Fibroblast of mammary gland (primary cell): Measurements from ENCODE around the gene CLCN2.

ENCODE experiments used
- DNase-seq: peaks from one replicate; pipeline ENCODE4 v3.0.0-alpha.2; 2010; ENCODE audit warnings: low read depth
- H3K4me3 ChIP-seq: 2 replicates; pipeline ENCODE4 v1.5.1; 2011; ENCODE audit warnings: low read depth, mild to moderate bottlenecking, low read length, moderate library complexity; ENCODE audit not compliant: control insufficient read depth
- CTCF ChIP-seq: conservative IDR thresholded peaks from 2 replicates; pipeline ENCODE4 v1.5.1; 2011; ENCODE audit warnings: low read depth, low read length, inconsistent platforms; ENCODE audit not compliant: control insufficient read depth, insufficient read depth

Gene CLCN2

DNA sequence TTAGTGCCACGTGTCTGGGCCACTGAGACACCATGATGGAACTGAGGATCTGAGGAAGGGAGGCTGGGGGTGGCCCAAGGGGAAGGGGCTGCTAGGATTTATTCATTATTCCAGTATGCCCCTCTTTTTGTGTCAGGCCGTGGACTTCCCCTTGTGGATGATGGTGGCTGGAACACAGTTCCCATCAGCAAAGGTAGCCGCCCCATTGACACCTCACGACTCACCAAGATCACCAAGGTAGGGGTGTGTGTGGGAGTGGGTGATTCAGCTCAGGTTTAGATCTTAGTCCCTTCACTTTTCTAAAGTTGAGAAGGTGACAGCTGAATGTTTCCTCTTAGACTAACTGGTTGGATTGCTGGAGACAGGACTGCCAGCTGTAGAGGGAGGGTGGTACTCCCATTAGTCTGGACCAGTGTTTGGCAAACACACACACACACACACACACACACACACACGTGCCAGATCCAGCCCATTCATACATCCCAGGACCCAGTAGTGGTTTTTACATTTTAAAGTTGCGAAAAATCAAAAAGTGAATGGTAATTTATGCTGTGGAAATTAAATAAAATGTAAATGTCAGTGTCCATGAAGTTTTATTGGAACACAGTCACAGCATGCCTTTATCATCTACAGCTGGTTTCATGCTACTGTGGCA, 35.6 kb downstream of the CLCN2 start:
- TF ChIP-seq CTCF, result no peak
- no peak overlapping the region for H3K4me3 ChIP-seq
- no peak for DNase-seq

DNA sequence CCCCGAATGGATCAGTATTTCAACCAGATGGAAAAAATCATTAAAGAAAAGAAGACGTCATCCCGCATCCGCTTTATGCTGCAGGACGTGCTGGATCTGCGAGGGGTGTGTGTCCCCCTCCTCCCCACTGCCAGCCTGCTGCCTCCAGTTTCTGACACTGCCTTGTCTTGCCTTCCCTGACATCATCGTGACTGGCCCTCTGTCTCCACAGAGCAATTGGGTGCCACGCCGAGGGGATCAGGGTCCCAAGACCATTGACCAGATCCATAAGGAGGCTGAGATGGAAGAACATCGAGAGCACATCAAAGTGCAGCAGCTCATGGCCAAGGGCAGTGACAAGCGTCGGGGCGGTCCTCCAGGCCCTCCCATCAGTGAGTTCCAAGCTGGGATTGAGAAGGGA, 36.1 kb downstream of the CLCN2 start:
- DNase-seq, result no peak
- H3K4me3 ChIP-seq, result no peak overlapping the region
- TF ChIP-seq CTCF, result no peak

- DNase-seq, result no peak
- H3K4me3 ChIP-seq, result no peak overlapping the region
- no peak for TF ChIP-seq CTCF
Measured at GRCh38 chr3:184323696-184324095, 37.7 kb downstream of the CLCN2 start.

DNA sequence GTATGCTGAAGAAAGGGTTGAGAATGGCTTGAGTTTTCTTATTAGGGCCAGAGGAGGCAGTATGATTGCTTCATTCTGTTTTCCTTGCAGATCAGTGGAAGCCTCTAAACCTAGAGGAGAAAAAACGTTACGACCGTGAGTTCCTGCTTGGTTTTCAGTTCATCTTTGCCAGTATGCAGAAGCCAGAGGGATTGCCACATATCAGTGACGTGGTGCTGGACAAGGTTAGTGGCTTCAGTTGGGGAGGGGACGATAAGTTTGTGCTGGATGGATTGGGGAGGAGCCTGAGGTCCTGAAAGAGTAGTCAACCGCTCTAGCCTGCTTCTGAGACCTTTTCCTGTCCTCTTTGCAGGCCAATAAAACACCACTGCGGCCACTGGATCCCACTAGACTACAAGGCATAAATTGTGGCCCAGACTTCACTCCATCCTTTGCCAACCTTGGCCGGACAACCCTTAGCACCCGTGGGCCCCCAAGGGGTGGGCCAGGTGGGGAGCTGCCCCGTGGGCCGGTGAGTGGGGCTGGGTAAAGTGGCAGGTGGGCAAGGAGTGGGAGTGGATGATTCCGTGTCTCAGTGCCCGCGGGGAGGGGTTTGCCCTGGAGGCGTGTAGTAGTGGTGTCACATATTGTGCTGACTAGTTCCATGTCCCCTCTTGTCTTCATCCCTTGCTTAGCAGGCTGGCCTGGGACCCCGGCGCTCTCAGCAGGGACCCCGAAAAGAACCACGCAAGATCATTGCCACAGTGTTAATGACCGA, 38.5 kb downstream of the CLCN2 start:
- no peak for TF ChIP-seq CTCF
- H3K4me3 ChIP-seq, result no peak overlapping the region
- DNase-seq, result peak; percentile 90

DNA sequence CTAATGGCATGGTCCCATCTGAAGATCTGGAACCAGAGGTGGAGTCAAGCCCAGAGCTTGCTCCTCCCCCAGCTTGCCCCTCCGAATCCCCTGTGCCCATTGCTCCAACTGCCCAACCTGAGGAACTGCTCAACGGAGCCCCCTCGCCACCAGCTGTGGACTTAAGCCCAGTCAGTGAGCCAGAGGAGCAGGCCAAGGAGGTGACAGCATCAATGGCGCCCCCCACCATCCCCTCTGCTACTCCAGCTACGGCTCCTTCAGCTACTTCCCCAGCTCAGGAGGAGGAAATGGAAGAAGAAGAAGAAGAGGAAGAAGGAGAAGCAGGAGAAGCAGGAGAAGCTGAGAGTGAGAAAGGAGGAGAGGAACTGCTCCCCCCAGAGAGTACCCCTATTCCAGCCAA, 39.7 kb downstream of the CLCN2 start:
- no peak for DNase-seq
- TF ChIP-seq CTCF, result no peak
- H3K4me3 ChIP-seq, result no peak overlapping the region

- peak; percentile 98 for DNase-seq
- TF ChIP-seq CTCF, result no peak
- peak overlapping the region; percentile 27 for H3K4me3 ChIP-seq
Measured at GRCh38 chr3:184320104-184320445, 41.3 kb downstream of the CLCN2 start.
